Lower leg skin (tissue), 4 donors: ENCODE results near the gene UBXN10. TPM values are rescaled to one million over a fixed set of nuclear protein-coding genes. Genes with fewer than 3 reads are reported as not detected.

ENCODE experiments used
- DNase-seq, 2 donors: peaks; one replicate each; pipeline ENCODE4 v3.0.0-alpha.2; 2019; ENCODE audit warnings: low spot score in 2 of 2
- H3K4me3 ChIP-seq: fragments of 200-600 bp; sonication (generic); 2 replicates; pipeline ENCODE4 v1.5.1; 2017; ENCODE audit warnings: mild to moderate bottlenecking, low read depth; ENCODE audit not compliant: poor library complexity, severe bottlenecking
- POLR2A ChIP-seq, 2 donors: fragments of 450-650 bp; IDR thresholded peaks; one replicate each; pipeline ENCODE4 v1.6.1; 2016 to 2017; ENCODE audit warnings: antibody characterized with exemption in 2 of 2, mild to moderate bottlenecking in 1 of 2, moderate library complexity in 1 of 2
- WGBS, 2 donors: methylation state at CpG; one replicate each; pipeline ENCODE4 v1.1.5; 2018; 5-methylcytosine and 5-hydroxymethylcytosine counted together
- intact Hi-C: fragments of 100-400 bp; cut with DNase I; formaldehyde crosslinking; loops from one replicate; pipeline ENCODE4 v1.15.0; 2023; ENCODE audit warnings: low total_unique reads
- total RNA-seq, 4 donors: library from RNA; depleted of rRNA; stranded (reverse); fragments of >200 nt; gene quantifications; one replicate each; pipeline ENCODE4 v1.1.0, GENCODE V29; 2016
- TF ChIP-seq, protein P1 (sequence below), 3 donors: fragments of 450-650 bp; IDR thresholded peaks; one replicate each; pipeline ENCODE4 v1.5.1; 2016; ENCODE audit warnings: antibody characterized with exemption in 3 of 3, mild to moderate bottlenecking in 3 of 3, moderate library complexity in 2 of 3

Gene UBXN10
- total RNA-seq, 4 donors from 2014 or later = 0.12 to 0.91 (median 0.81) TPM; not detected in 1

GRCh38 chr1:20242890-20243479 is 57.1 kb downstream of the UBXN10 start:
- intact Hi-C loops = no loop called here
- no peak for DNase-seq
- 80 to 91% methylated on average over 36 to 37 of the region's 37 CpGs for WGBS, 2 donors
- no peak overlapping the region for H3K4me3 ChIP-seq
- TF ChIP-seq POLR2A (IDR thresholded peaks at IDR 0.05) = no peak
- TF ChIP-seq, protein P1, sequence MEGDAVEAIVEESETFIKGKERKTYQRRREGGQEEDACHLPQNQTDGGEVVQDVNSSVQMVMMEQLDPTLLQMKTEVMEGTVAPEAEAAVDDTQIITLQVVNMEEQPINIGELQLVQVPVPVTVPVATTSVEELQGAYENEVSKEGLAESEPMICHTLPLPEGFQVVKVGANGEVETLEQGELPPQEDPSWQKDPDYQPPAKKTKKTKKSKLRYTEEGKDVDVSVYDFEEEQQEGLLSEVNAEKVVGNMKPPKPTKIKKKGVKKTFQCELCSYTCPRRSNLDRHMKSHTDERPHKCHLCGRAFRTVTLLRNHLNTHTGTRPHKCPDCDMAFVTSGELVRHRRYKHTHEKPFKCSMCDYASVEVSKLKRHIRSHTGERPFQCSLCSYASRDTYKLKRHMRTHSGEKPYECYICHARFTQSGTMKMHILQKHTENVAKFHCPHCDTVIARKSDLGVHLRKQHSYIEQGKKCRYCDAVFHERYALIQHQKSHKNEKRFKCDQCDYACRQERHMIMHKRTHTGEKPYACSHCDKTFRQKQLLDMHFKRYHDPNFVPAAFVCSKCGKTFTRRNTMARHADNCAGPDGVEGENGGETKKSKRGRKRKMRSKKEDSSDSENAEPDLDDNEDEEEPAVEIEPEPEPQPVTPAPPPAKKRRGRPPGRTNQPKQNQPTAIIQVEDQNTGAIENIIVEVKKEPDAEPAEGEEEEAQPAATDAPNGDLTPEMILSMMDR (IDR thresholded peaks at IDR 0.05) = no peak

Other genes with a start within 250 kb of the UBXN10 start
- 10 to 100 TPM in 2 of 4 donors, 1 to 10 TPM in 2; 6.0 to 14.0 (median 10.3) TPM for gene PLA2G2A, start 206.5 kb upstream of the UBXN10 start, total RNA-seq
- 1 to 10 TPM in 1 of 4 donors, under 1 TPM in 1, not detected in 2; 0.78 to 4.0 TPM for gene PLA2G5, start 115.9 kb upstream of the UBXN10 start, total RNA-seq
- gene PLA2G2D, start 66.6 kb upstream of the UBXN10 start, total RNA-seq = not detected
- 10 to 100 TPM; 19.9 to 29.0 (median 24.6) TPM for gene PLA2G2F, start 46.8 kb upstream of the UBXN10 start, total RNA-seq
- gene PLA2G2C, start 422 bp downstream of the UBXN10 start, total RNA-seq = under 1 TPM in 1 of 4 donors, not detected in 3; 0.10 TPM
- gene VWA5B1, start 104.8 kb downstream of the UBXN10 start, total RNA-seq = not detected